ENCODE results near the gene SNX5.

SNX5 gene

GRCh38 chr20:17968366-17969277 is at the start of gene SNX5, which contains the start of gene MGME1:
Gene SNX5 (minus strand): TSS chr20:17968794. CDS start chr20:17968425, 369 bp downstream.
Gene MGME1 (plus strand): TSS chr20:17969018. CDS start chr20:17969860, 842 bp downstream.
- DNase-seq (ENCODE audit: low read depth in 2 of 2, low spot score in 1 of 2): peak; percentile 98

GRCh38 chr20:18018100-18018499 is 49.5 kb upstream of the SNX5 start:
- DNase-seq (ENCODE audit: low read depth in 2 of 2, low spot score in 1 of 2): no peak

- no peak for DNase-seq (ENCODE audit: low read depth in 2 of 2, low spot score in 1 of 2)
These were observed 48.2 kb upstream of the SNX5 start for GRCh38 chr20:18016772-18017171.

GRCh38 chr20:18014411-18014810 is 45.8 kb upstream of the SNX5 start:
- DNase-seq (ENCODE audit: low read depth in 2 of 2, low spot score in 1 of 2): no peak

GRCh38 chr20:18012901-18013300 is 44.3 kb upstream of the SNX5 start:
- DNase-seq (ENCODE audit: low read depth in 2 of 2, low spot score in 1 of 2): no peak

GRCh38 chr20:18011951-18012645 is 43.5 kb upstream of the SNX5 start:
- DNase-seq (ENCODE audit: low read depth in 2 of 2, low spot score in 1 of 2): no peak

GRCh38 chr20:18011482-18011881 is 42.9 kb upstream of the SNX5 start:
- DNase-seq (ENCODE audit: low read depth in 2 of 2, low spot score in 1 of 2): no peak

- no peak for DNase-seq (ENCODE audit: low read depth in 2 of 2, low spot score in 1 of 2)
These were observed 40.5 kb upstream of the SNX5 start for GRCh38 chr20:18009116-18009515.

GRCh38 chr20:18007534-18008292 is 39.1 kb upstream of the SNX5 start:
- DNase-seq (ENCODE audit: low read depth in 2 of 2, low spot score in 1 of 2): no peak

GRCh38 chr20:18006684-18007083 is 38.1 kb upstream of the SNX5 start:
- no peak for DNase-seq (ENCODE audit: low read depth in 2 of 2, low spot score in 1 of 2)

- DNase-seq (ENCODE audit: low read depth in 2 of 2, low spot score in 1 of 2): no peak
These were observed 37.4 kb upstream of the SNX5 start for GRCh38 chr20:18005990-18006364.

- DNase-seq (ENCODE audit: low read depth in 2 of 2, low spot score in 1 of 2): no peak
These were observed 36.8 kb upstream of the SNX5 start for GRCh38 chr20:18005170-18005989.

- no peak for DNase-seq (ENCODE audit: low read depth in 2 of 2, low spot score in 1 of 2)
These were observed 35.9 kb upstream of the SNX5 start for GRCh38 chr20:18004384-18005031.

- no peak for DNase-seq (ENCODE audit: low read depth in 2 of 2, low spot score in 1 of 2)
These were observed 35.3 kb upstream of the SNX5 start for GRCh38 chr20:18003897-18004296.

- DNase-seq (ENCODE audit: low read depth in 2 of 2, low spot score in 1 of 2): no peak
These were observed 32.7 kb upstream of the SNX5 start for GRCh38 chr20:18001131-18001921.

- no peak for DNase-seq (ENCODE audit: low read depth in 2 of 2, low spot score in 1 of 2)
These were observed 31.0 kb upstream of the SNX5 start for GRCh38 chr20:17999566-17999965.

- DNase-seq (ENCODE audit: low read depth in 2 of 2, low spot score in 1 of 2): no peak
These were observed 29.9 kb upstream of the SNX5 start for GRCh38 chr20:17998446-17998845.

- DNase-seq (ENCODE audit: low read depth in 2 of 2, low spot score in 1 of 2): no peak
These were observed 27.6 kb upstream of the SNX5 start for GRCh38 chr20:17995967-17996819.
